GM12878 (cell line): ENCODE data around the gene UST. TPM values are rescaled to one million over a fixed set of nuclear protein-coding genes. Genes with fewer than 3 reads are reported as not detected.

Experiments
- ATAC-seq: fragments of 200-7000 bp; cut with Tn5 transposase; 3 replicates; pipeline ENCODE4 v1.9.1; 2020; ENCODE audit warnings: mild to moderate bottlenecking, moderate library complexity
- BruUV-seq: library from RNA; stranded (reverse); fragments of 400-500 nt; replicated peaks from 2 replicates; lab custom pipeline; 2021; lab: Mats Ljungman, UMichigan
- CTCF ChIA-PET: fragments of 300-600 bp; sonication (Branson Sonifier 250); formaldehyde crosslinking; extraction: SDS; loops from one replicate; lab custom pipeline; 2021; ENCODE audit warnings: inconsistent platforms; lab: Yijun Ruan, JAX
- POLR2A ChIA-PET: fragments of 350-600 bp; formaldehyde crosslinking; extraction: SDS; loops from one replicate; lab custom pipeline; 2021; ENCODE audit warnings: inconsistent platforms; lab: Charles Lee
- RAD21 ChIA-PET: fragments of 300-600 bp; sonication (Branson Sonifier 250); formaldehyde crosslinking; loops from one replicate; lab custom pipeline; 2023; ENCODE audit warnings: antibody characterized with exemption; ENCODE audit not compliant: unreplicated experiment; lab: Charles Lee
- SMC1A ChIA-PET: fragments of 300-600 bp; sonication (Branson Sonifier 250); formaldehyde crosslinking; loops from one replicate; lab custom pipeline; 2023; ENCODE audit not compliant: unreplicated experiment, uncharacterized antibody; lab: Charles Lee
- DNase-seq: peaks from one replicate; pipeline ENCODE4 v3.0.0-alpha.2; 2011; ENCODE audit warnings: low read depth, low spot score
- FAIRE-seq: peaks from 3 replicates; lab custom pipeline; 2011; peaks lifted over from hg19 to GRCh38; lab: Jason Lieb, UNC
- H2AFZ ChIP-seq: 2 replicates; pipeline ENCODE4 v1.6.0; 2011; ENCODE audit warnings: low read depth, low read length, control low read depth; ENCODE audit not compliant: control insufficient read depth
- H3K27ac ChIP-seq: 2 replicates; pipeline ENCODE4 v1.5.1; 2011; ENCODE audit warnings: control low read depth; ENCODE audit not compliant: control insufficient read depth, insufficient read depth
- H3K27me3 ChIP-seq, 2 experiments: replicated peaks in 1 of 2; 2 replicates each; pipeline versions ENCODE4 v1.6.0 to v1.6.1; 2011; ENCODE audit warnings: low read length in 1 of 2; ENCODE audit not compliant: control insufficient read depth in 2 of 2, insufficient read depth in 2 of 2
- H3K36me3 ChIP-seq, 2 experiments: 2 replicates each; pipeline ENCODE4 v1.5.1; 2011; ENCODE audit warnings: low read length in 1 of 2; ENCODE audit not compliant: control insufficient read depth in 2 of 2, insufficient read depth in 2 of 2
- H3K4me1 ChIP-seq: 2 replicates; pipeline ENCODE4 v1.6.1; 2011; ENCODE audit warnings: mild to moderate bottlenecking, low read length, moderate library complexity, mixed read lengths; ENCODE audit not compliant: control insufficient read depth, insufficient read depth
- H3K4me2 ChIP-seq: 2 replicates; pipeline ENCODE4 v1.6.0; 2011; ENCODE audit warnings: control low read depth; ENCODE audit not compliant: control insufficient read depth, insufficient read depth
- H3K4me3 ChIP-seq: fragments of 200-600 bp; sonication (generic); 2 replicates; pipeline ENCODE4 v1.5.1; 2016
- H3K79me2 ChIP-seq: 2 replicates; pipeline ENCODE4 v1.6.0; 2011; ENCODE audit warnings: low read length; ENCODE audit not compliant: control insufficient read depth, insufficient read depth
- H3K9ac ChIP-seq: 2 replicates; pipeline ENCODE4 v1.8.0; 2011; ENCODE audit warnings: low read length, control low read depth, mixed read lengths; ENCODE audit not compliant: control insufficient read depth, insufficient read depth
- H3K9me3 ChIP-seq: replicated peaks from 3 replicates; pipeline ENCODE4 v1.5.1; 2011; ENCODE audit warnings: mild to moderate bottlenecking, low read length; ENCODE audit not compliant: control insufficient read depth, insufficient read depth
- H4K20me1 ChIP-seq: 2 replicates; pipeline ENCODE4 v1.6.0; 2011; ENCODE audit not compliant: control insufficient read depth, insufficient read depth
- BRCA1 ChIP-seq: IDR thresholded peaks from 2 replicates; pipeline ENCODE4 v1.6.1; 2011; ENCODE audit warnings: low read depth, low read length, improper control_type of control experiment
- ESRRA ChIP-seq: IDR thresholded peaks from 2 replicates; pipeline ENCODE4 v1.6.1; 2012; ENCODE audit warnings: mild to moderate bottlenecking, low read length, improper control_type of control experiment
- EZH2 ChIP-seq: IDR thresholded peaks from 2 replicates; pipeline ENCODE4 v1.6.1; 2012; ENCODE audit warnings: low read depth, mild to moderate bottlenecking, control low read depth, inconsistent platforms, low read length, borderline replicate concordance; ENCODE audit not compliant: control insufficient read depth
- SRF ChIP-seq, 2 experiments: IDR thresholded peaks; 2 replicates each; pipeline ENCODE4 v1.6.1; 2011; ENCODE audit warnings: low read depth in 2 of 2, low read length in 2 of 2, mild to moderate bottlenecking in 1 of 2, moderate library complexity in 1 of 2
- SUPT20H ChIP-seq: IDR thresholded peaks from 2 replicates; pipeline ENCODE4 v1.6.1; 2011; ENCODE audit warnings: low read depth, mild to moderate bottlenecking, low read length, moderate library complexity, borderline replicate concordance; ENCODE audit not compliant: control insufficient read depth
- TCF12 ChIP-seq: IDR thresholded peaks from 2 replicates; pipeline ENCODE4 v1.6.1; 2011; ENCODE audit warnings: low read depth, mild to moderate bottlenecking, low read length
- ZNF274 ChIP-seq: IDR thresholded peaks from one replicate; pipeline ENCODE4 v1.8.0; 2011; ENCODE audit not compliant: insufficient read length, insufficient read depth
- ZNF384 ChIP-seq: IDR thresholded peaks from 2 replicates; pipeline ENCODE4 v1.6.1; 2012; ENCODE audit warnings: low read depth, mild to moderate bottlenecking, low read length, improper control_type of control experiment, borderline replicate concordance
- WGBS: methylation state at CpG from one replicate; pipeline ENCODE4 v1.1.6; 2016; ENCODE audit warnings: low lambda C conversion rate; ENCODE audit not compliant: insufficient replicate concordance, insufficient coverage; ENCODE audit errors: missing lambda C conversion rate; 5-methylcytosine and 5-hydroxymethylcytosine counted together
- in situ Hi-C: fragments of 300-500 bp; cut with MboI; formaldehyde crosslinking; loops from 9 replicates; pipeline ENCODE4 v1.14.3; 2018; ENCODE audit warnings: mixed read lengths
- intact Hi-C: fragments of 100-400 bp; cut with micrococcal nuclease; formaldehyde crosslinking; loops from one replicate; pipeline ENCODE4 v1.14.2; 2022; ENCODE audit not compliant: unreplicated experiment
- polyA plus RNA-seq, 11 experiments: library from polyadenylated mRNA; depleted of rRNA in 4 of 11; unstranded in 6 of 11; stranded (reverse) in 5 of 11; fragments of >200 nt; fragmentation: Nextera tagmentation in 4 of 11; fragmentation: Illumina TruSeq in 1 of 11; extraction: Ambion mirVana in 4 of 11; extraction: Trizol in 1 of 11; gene quantifications; 1 replicate in 1 of 11; 2 replicates in 10 of 11; pipeline versions ENCODE4 v1.2.1 to v1.2.3, GENCODE V29; 2011 to 2016; ENCODE audit warnings: inconsistent platforms in 2 of 11, missing spikeins in 2 of 11, low read depth in 1 of 11
- total RNA-seq, 4 experiments: library from RNA; depleted of rRNA in 3 of 4; stranded (reverse); fragments of >200 nt in 3 of 4; fragmentation: Illumina TruSeq in 1 of 4; extraction: Trizol in 1 of 4; gene quantifications; 2 replicates each; pipeline versions ENCODE4 v1.2.1 to v1.2.3, GENCODE V29; 2013 to 2021
- TF ChIP-seq, protein P1 (sequence below): IDR thresholded peaks from 2 replicates; pipeline ENCODE4 v1.6.1; 2011; ENCODE audit warnings: borderline replicate concordance, low read depth, mild to moderate bottlenecking, moderate library complexity, low read length; ENCODE audit not compliant: insufficient read depth, poor library complexity, severe bottlenecking

Gene UST
- total and polyA plus RNA-seq, 10 of the 15 experiments (the other 5 are each of a cell fraction or from before 2014, with no cell fraction given) = 0.74 to 43.3 (median 2.2) TPM

DNA sequence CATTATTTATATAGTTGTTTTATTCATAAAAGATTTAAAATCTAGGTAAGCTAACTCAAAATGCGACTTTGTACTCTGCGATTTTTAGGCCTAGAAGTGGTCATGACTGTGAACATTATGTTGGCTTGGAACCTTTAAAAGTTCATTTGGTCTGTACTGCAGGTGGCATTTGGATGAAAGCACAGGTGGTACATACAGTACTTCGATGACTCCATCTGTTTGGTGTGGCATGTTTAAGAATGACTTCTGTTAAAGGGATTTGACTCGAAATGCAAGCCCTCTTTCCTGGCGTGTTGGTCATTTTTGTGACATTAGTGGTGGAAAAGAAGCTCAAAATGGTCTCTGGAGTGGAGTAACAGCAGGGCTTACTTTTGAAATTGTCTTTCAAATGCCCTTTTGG is 118.1 kb downstream of the UST start:
- DNase-seq (no peak), ATAC-seq (no peak), FAIRE-seq (no peak)
- no peak overlapping the region for H2AFZ ChIP-seq
- H3K9me3 ChIP-seq = no peaks in the 10 kb centered on the region; the same call in 2 of the 3 replicates
- ChIA-PET SMC1A (interaction anchor here (0.6 to 1.9 kb wide), 3 partner anchors 11 to 104 kb away, joined by 3 to 9 read pairs (median 7); no protein-coding TSS in a partner anchor), RAD21 (no interaction called here), POLR2A (interaction anchor here (0.6 to 1.6 kb wide), 2 partner anchors 38 to 104 kb away, joined by 3 read pairs; no protein-coding TSS in a partner anchor), CTCF (interaction anchor here (0.5 kb wide), 1 partner anchor 1142 kb away, joined by 3 read pairs; no protein-coding TSS in a partner anchor)
- 44% methylated on average over 5 of the region's 5 CpGs for WGBS
- TF ChIP-seq BRCA1 (no peak), ESRRA (no peak), TCF12 (no peak), SRF (IDR thresholded peaks at IDR 0.05; ENCODE audit: low read depth in 2 of 2, low read length in 2 of 2) (no peak), EZH2 (no peak), SUPT20H (no peak), ZNF384 (no peak), ZNF274 (no peak)
- TF ChIP-seq, protein P1, sequence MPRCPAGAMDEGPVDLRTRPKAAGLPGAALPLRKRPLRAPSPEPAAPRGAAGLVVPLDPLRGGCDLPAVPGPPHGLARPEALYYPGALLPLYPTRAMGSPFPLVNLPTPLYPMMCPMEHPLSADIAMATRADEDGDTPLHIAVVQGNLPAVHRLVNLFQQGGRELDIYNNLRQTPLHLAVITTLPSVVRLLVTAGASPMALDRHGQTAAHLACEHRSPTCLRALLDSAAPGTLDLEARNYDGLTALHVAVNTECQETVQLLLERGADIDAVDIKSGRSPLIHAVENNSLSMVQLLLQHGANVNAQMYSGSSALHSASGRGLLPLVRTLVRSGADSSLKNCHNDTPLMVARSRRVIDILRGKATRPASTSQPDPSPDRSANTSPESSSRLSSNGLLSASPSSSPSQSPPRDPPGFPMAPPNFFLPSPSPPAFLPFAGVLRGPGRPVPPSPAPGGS = no peak
- H3K9ac ChIP-seq = no peak overlapping the region
- H4K20me1 ChIP-seq = no peaks in the 10 kb centered on the region
- H3K4me1 ChIP-seq = no peaks in the 10 kb centered on the region
- H3K27ac ChIP-seq = no peak overlapping the region
- H3K4me2 ChIP-seq = no peak overlapping the region
- no peaks in the 10 kb centered on the region for H3K36me3 ChIP-seq
- no TSS peak for BruUV-seq
- H3K4me3 ChIP-seq = no peak overlapping the region
- in situ Hi-C loops = no loop called here
- intact Hi-C loops = loop anchor here (5.0 kb wide), 1 partner anchor 83 kb away; no protein-coding TSS in a partner anchor
- no peaks in the 10 kb centered on the region for H3K79me2 ChIP-seq
- H3K27me3 ChIP-seq = no peaks in the 10 kb centered on the region
